Large intestine (tissue), 3 donors: ENCODE measurements around the gene PLA2G4E. TPM values are rescaled to one million over a fixed set of nuclear protein-coding genes. Genes with fewer than 3 reads are reported as not detected.

Experiments used
- DNase-seq, 2 donors: peaks; one replicate each; pipeline versions ENCODE4 v3.0.0 to v3.0.0-alpha.2; 2013
- H3K27ac ChIP-seq: one replicate; pipeline ENCODE4 v1.5.1; 2013; ENCODE audit warnings: low read length
- H3K27me3 ChIP-seq: 2 replicates; pipeline ENCODE4 v1.6.1; 2013; ENCODE audit warnings: low read length; ENCODE audit not compliant: control insufficient read depth, insufficient read depth
- H3K36me3 ChIP-seq: 2 replicates; pipeline ENCODE4 v1.6.1; 2013; ENCODE audit warnings: low read length; ENCODE audit not compliant: control insufficient read depth, insufficient read depth
- H3K4me1 ChIP-seq: one replicate; pipeline ENCODE4 v1.6.1; 2013; ENCODE audit warnings: low read length; ENCODE audit not compliant: control insufficient read depth, insufficient read depth
- H3K4me3 ChIP-seq: one replicate; pipeline ENCODE4 v1.5.1; 2013; ENCODE audit warnings: low read length
- H3K9me3 ChIP-seq: one replicate; pipeline ENCODE4 v1.6.1; 2013; ENCODE audit warnings: mild to moderate bottlenecking, low read depth, low read length, moderate library complexity; ENCODE audit not compliant: control insufficient read depth
- WGBS: methylation state at CpG from one replicate; pipeline ENCODE4 v1.1.5; 2013; ENCODE audit warnings: low lambda C conversion rate; ENCODE audit not compliant: insufficient coverage; 5-methylcytosine and 5-hydroxymethylcytosine counted together
- polyA plus RNA-seq: library from polyadenylated mRNA; unstranded; fragments of 120-200 nt; gene quantifications from one replicate; pipeline ENCODE4 v1.2.1, GENCODE V29; 2013

Gene PLA2G4E
- polyA plus RNA-seq, 1 donor = 0.43 TPM

- Histone ChIP-seq H3K36me3 (no peaks in the 10 kb centered on the region), H3K4me3 (no peak overlapping the region), H3K27me3 (no peaks in the 10 kb centered on the region), H3K4me1 (peaks cover 16% of the 10 kb centered on the region), H3K27ac (no peak overlapping the region), H3K9me3 (no peaks in the 10 kb centered on the region)
- DNase-seq = no peak
- no CpG with 5 or more reads among the region's 4 CpGs for WGBS
These were observed 54.4 kb downstream of the PLA2G4E start for GRCh38 chr15:41966414-41966812.

- H3K27ac ChIP-seq = no peak overlapping the region
- no peaks in the 10 kb centered on the region for H3K36me3 ChIP-seq
- no peaks in the 10 kb centered on the region for H3K27me3 ChIP-seq
- H3K4me1 ChIP-seq = peaks cover 21% of the 10 kb centered on the region
- no peaks in the 10 kb centered on the region for H3K9me3 ChIP-seq
- no CpG with 5 or more reads among the region's 15 CpGs for WGBS
- no peak for DNase-seq
- no peak overlapping the region for H3K4me3 ChIP-seq
These were observed 55.1 kb downstream of the PLA2G4E start for GRCh38 chr15:41965441-41966413.

- Histone ChIP-seq H3K4me3 (no peak overlapping the region), H3K36me3 (no peaks in the 10 kb centered on the region), H3K27ac (peak overlapping the region; percentile 95), H3K27me3 (no peaks in the 10 kb centered on the region), H3K4me1 (peaks cover 30% of the 10 kb centered on the region), H3K9me3 (no peaks in the 10 kb centered on the region)
- 100% methylated on average over 1 of the region's 1 CpG for WGBS
- no peak for DNase-seq
These were observed 59.1 kb downstream of the PLA2G4E start for GRCh38 chr15:41961595-41962202.

GRCh38 chr15:41961001-41961518 is 59.8 kb downstream of the PLA2G4E start:
- peak; percentile 79 to 94 for DNase-seq
- peaks cover 36% of the 10 kb centered on the region for H3K4me1 ChIP-seq
- H3K36me3 ChIP-seq = no peaks in the 10 kb centered on the region
- peak overlapping the region; percentile 21 for H3K4me3 ChIP-seq
- H3K27ac ChIP-seq = peak overlapping the region; percentile 95
- H3K9me3 ChIP-seq = no peaks in the 10 kb centered on the region
- no CpG with 5 or more reads among the region's 2 CpGs for WGBS
- H3K27me3 ChIP-seq = no peaks in the 10 kb centered on the region

- H3K27me3 ChIP-seq = no peaks in the 10 kb centered on the region
- no peaks in the 10 kb centered on the region for H3K9me3 ChIP-seq
- peak overlapping the region; percentile 77 for H3K27ac ChIP-seq
- peaks cover 4% of the 10 kb centered on the region for H3K36me3 ChIP-seq
- no peak for DNase-seq
- no peak overlapping the region for H3K4me3 ChIP-seq
- no CpG with 5 or more reads among the region's 7 CpGs for WGBS
- H3K4me1 ChIP-seq = peaks cover 37% of the 10 kb centered on the region
These were observed 62.8 kb downstream of the PLA2G4E start for GRCh38 chr15:41958002-41958420.

GRCh38 chr15:41957021-41957897 is 63.6 kb downstream of the PLA2G4E start:
- no peaks in the 10 kb centered on the region for H3K27me3 ChIP-seq
- DNase-seq = peak; percentile 40 to 66
- peaks cover 37% of the 10 kb centered on the region for H3K4me1 ChIP-seq
- no peaks in the 10 kb centered on the region for H3K9me3 ChIP-seq
- no peak overlapping the region for H3K4me3 ChIP-seq
- H3K36me3 ChIP-seq = peaks cover 9% of the 10 kb centered on the region
- H3K27ac ChIP-seq = peak overlapping the region; percentile 77
- 0% methylated on average over 1 of the region's 12 CpGs for WGBS

GRCh38 chr15:41955807-41956525 is 64.9 kb downstream of the PLA2G4E start:
- WGBS = 67% methylated on average over 1 of the region's 21 CpGs
- Histone ChIP-seq H3K4me1 (peaks cover 32% of the 10 kb centered on the region), H3K27ac (no peak overlapping the region), H3K4me3 (no peak overlapping the region), H3K9me3 (no peaks in the 10 kb centered on the region), H3K27me3 (no peaks in the 10 kb centered on the region), H3K36me3 (peaks cover 19% of the 10 kb centered on the region)
- DNase-seq = peak in 1 of 2 donors; percentile 30

GRCh38 chr15:41955100-41955499 is 65.7 kb downstream of the PLA2G4E start:
- WGBS = no CpG with 5 or more reads among the region's 7 CpGs
- Histone ChIP-seq H3K4me1 (peaks cover 32% of the 10 kb centered on the region), H3K36me3 (peaks cover 21% of the 10 kb centered on the region), H3K27me3 (no peaks in the 10 kb centered on the region), H3K4me3 (no peak overlapping the region), H3K9me3 (no peaks in the 10 kb centered on the region), H3K27ac (no peak overlapping the region)
- no peak for DNase-seq

GRCh38 chr15:41954036-41954435 is 66.8 kb downstream of the PLA2G4E start:
- no peak overlapping the region for H3K27ac ChIP-seq
- peaks cover 21% of the 10 kb centered on the region for H3K36me3 ChIP-seq
- no peaks in the 10 kb centered on the region for H3K9me3 ChIP-seq
- WGBS = no CpG with 5 or more reads among the region's 6 CpGs
- no peaks in the 10 kb centered on the region for H3K27me3 ChIP-seq
- DNase-seq = no peak
- H3K4me3 ChIP-seq = no peak overlapping the region
- H3K4me1 ChIP-seq = peaks cover 30% of the 10 kb centered on the region
